NCI-H146 treated with DMSO at 0.1 percent for 48 hours (cell line): ENCODE results near the gene GAPVD1.
"Not testable (repeated sequence)": the region's sequence is repeated elsewhere in the genome, so short reads cannot be mapped to it uniquely, and the experiment has no call there.

Experiments used
- DNase-seq: peaks from one replicate; lab custom pipeline; 2025; ENCODE audit not compliant: unreplicated experiment; lab: John Stamatoyannopoulos, UW

The GAPVD1 gene

GRCh38 chr9:125261501-125262293 lies at the start of gene GAPVD1:
TSS of gene GAPVD1 (plus strand) at chr9:125261826. CDS start at chr9:125298922, 37,096 bp downstream.
- peak; percentile 71 for DNase-seq

GRCh38 chr9:125214186-125214585 lies 47.4 kb upstream of the GAPVD1 start:
- no peak for DNase-seq

GRCh38 chr9:125218621-125219020 lies 43.0 kb upstream of the GAPVD1 start:
- DNase-seq: no peak

- not testable (repeated sequence) for DNase-seq
These were observed 36.8 kb upstream of the GAPVD1 start for GRCh38 chr9:125224858-125225257.

- no peak for DNase-seq
These were observed 33.9 kb upstream of the GAPVD1 start for GRCh38 chr9:125227761-125228160.

- no peak for DNase-seq
These were observed 27.9 kb upstream of the GAPVD1 start for GRCh38 chr9:125233678-125234077.

- not testable (repeated sequence) for DNase-seq
These were observed 27.5 kb upstream of the GAPVD1 start for GRCh38 chr9:125234099-125234498.

GRCh38 chr9:125235804-125236519 lies 25.7 kb upstream of the GAPVD1 start:
- DNase-seq: no peak

GRCh38 chr9:125236520-125237159 lies 25.0 kb upstream of the GAPVD1 start:
- not testable (repeated sequence) for DNase-seq

- no peak for DNase-seq
These were observed 23.3 kb upstream of the GAPVD1 start for GRCh38 chr9:125238127-125238914.

GRCh38 chr9:125238915-125239446 lies 22.6 kb upstream of the GAPVD1 start:
- DNase-seq: no peak

- no peak for DNase-seq
These were observed 21.7 kb upstream of the GAPVD1 start for GRCh38 chr9:125239631-125240597.

GRCh38 chr9:125240649-125240999 lies 21.0 kb upstream of the GAPVD1 start:
- no peak for DNase-seq

GRCh38 chr9:125241000-125241862 lies 20.4 kb upstream of the GAPVD1 start, which contains the start of gene HSPA5:
TSS of gene HSPA5 (minus strand) at chr9:125241343. CDS start at chr9:125241126, 217 bp downstream.
- peak; percentile 95 for DNase-seq

- DNase-seq: no peak
These were observed 19.5 kb upstream of the GAPVD1 start for GRCh38 chr9:125241863-125242739.

GRCh38 chr9:125243792-125244260 lies 17.8 kb upstream of the GAPVD1 start:
- no peak for DNase-seq

GRCh38 chr9:125246261-125246667 lies 15.4 kb upstream of the GAPVD1 start:
- DNase-seq: no peak
